ENCODE results near the gene INPP5D. TPM values are rescaled to one million over a fixed set of nuclear protein-coding genes. Genes with fewer than 3 reads are reported as not detected.

INPP5D gene
- total and polyA plus RNA-seq, 2 of the 8 experiments (the other 6 are each of a cell fraction or from before 2014, with no cell fraction given) = 4.5 to 7.1 TPM

DNA sequence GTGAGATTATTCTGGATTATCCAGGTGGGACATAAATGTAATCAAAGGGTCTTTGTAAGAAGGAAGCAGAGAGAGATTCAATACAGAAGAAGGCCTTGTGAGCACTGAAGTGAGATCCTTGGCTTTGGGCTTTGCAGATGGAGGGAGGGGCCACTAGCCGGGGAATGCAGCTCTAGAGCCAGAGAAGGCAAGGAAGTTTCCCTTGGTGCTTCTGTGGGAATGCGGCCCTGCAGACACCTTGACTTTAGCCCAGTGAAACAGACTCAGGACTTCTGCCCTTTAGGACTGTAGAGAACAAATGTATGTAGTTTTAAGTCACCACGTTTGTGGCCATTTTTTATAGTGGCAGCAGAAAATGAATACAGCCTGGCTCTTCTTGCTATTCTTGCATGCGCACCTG, 19.6 kb upstream of the INPP5D start (continued):
- TF ChIP-seq NRF1 (IDR thresholded peaks at IDR 0.05; ENCODE audit: low read depth, low read length) (no peak), EZH2 (IDR thresholded peaks at IDR 0.05; ENCODE audit: low read depth, low read length, severe bottlenecking) (no peak)

All from H1 (cell line).